Cardiac fibroblast (primary cell): ENCODE measurements around the gene FRG1.
"Not testable (repeated sequence)": the region's sequence is repeated elsewhere in the genome, so short reads cannot be mapped to it uniquely, and the experiment has no call there.

ENCODE experiments used
- DNase-seq, 2 donors: peaks; one replicate each; pipeline versions ENCODE4 v3.0.0 to v3.0.0-alpha.2; 2010; ENCODE audit warnings: low read depth in 2 of 2
- H3K4me3 ChIP-seq, 2 donors: replicated peaks in 1 of 2; 1 replicate in 1 of 2; 2 replicates in 1 of 2; pipeline ENCODE4 v1.5.1; 2011; ENCODE audit warnings: low read depth in 2 of 2, low read length in 2 of 2, mild to moderate bottlenecking in 2 of 2, moderate library complexity in 1 of 2
- TF ChIP-seq, protein P1 (sequence below): IDR thresholded peaks from one replicate; pipeline ENCODE4 v1.5.1; 2011; ENCODE audit warnings: low read depth, mild to moderate bottlenecking, low read length, inconsistent platforms

FRG1 gene

DNA sequence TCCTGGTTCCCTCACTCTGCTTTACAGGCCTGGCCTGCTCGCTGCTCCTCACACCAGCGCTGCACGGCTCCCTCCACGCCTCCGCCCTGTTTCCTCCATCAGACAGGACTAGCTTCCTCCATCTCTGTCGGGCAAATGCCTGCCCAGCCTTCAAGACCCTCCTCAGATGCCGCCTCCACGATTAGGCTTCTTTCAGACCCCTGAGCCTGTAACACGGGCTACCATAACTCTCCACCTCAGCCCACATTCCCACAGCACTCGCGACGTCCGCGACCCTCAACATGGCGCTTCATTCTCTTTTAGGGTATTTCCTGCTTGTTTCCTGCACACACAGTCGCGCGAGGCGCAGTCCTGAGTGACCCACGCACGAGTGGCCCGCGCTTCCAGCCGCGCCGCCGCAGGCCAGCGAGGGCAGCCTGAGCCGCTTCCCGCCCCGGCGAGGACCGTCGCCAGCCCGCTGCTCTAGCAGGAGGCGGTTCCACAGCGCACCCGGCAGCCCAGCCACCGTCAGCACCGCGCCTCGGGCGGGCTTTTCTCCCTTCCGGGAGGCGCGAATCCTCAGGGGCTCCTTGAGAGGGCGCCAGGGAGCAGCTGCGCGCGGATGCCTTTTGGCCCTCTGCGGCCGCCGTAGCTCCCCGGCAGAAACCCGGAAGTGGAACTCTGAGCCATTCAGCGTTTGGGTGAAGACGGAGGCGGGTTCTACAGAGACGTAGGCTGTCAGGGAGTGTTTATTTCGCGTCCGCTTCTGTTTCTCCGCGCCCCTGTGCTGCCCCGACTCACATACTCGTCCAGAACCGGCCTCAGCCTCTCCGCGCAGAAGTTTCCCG is at the start of gene FRG1:
TSS of gene FRG1 (plus strand) at position 695 of the 827 bp plus-strand sequence. CDS start 138 bp downstream, outside the sequence.
- H3K4me3 ChIP-seq, result peak within 1 kb of the TSS; percentile 78 to 92
- DNase-seq, result peak; percentile 95 to 97
- TF ChIP-seq, protein P1, sequence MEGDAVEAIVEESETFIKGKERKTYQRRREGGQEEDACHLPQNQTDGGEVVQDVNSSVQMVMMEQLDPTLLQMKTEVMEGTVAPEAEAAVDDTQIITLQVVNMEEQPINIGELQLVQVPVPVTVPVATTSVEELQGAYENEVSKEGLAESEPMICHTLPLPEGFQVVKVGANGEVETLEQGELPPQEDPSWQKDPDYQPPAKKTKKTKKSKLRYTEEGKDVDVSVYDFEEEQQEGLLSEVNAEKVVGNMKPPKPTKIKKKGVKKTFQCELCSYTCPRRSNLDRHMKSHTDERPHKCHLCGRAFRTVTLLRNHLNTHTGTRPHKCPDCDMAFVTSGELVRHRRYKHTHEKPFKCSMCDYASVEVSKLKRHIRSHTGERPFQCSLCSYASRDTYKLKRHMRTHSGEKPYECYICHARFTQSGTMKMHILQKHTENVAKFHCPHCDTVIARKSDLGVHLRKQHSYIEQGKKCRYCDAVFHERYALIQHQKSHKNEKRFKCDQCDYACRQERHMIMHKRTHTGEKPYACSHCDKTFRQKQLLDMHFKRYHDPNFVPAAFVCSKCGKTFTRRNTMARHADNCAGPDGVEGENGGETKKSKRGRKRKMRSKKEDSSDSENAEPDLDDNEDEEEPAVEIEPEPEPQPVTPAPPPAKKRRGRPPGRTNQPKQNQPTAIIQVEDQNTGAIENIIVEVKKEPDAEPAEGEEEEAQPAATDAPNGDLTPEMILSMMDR, result peak; percentile 94

DNA sequence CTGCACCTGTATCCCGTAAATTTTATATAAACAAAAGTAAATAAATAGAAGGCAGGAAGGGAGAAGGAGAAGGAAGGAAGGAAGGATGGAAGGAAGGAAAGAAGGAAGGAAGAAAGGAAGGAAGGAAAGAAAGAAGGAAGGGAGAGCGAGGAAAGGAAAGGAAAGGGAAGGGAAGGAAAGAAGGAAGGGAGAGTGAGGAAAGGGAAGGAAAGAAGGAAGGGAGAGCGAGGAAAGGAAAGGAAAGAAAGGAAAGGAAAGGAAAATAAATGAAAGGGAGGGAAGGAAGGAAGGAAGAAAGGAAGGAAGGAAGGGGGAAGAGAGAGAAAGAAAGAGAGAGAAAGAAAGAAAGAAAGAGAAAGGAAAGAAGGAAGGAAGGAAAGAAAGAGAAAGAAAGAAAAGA is 43.0 kb upstream of the FRG1 start:
- TF ChIP-seq, protein P1, result no peak
- DNase-seq, result no peak
- H3K4me3 ChIP-seq, result no peak overlapping the region

DNA sequence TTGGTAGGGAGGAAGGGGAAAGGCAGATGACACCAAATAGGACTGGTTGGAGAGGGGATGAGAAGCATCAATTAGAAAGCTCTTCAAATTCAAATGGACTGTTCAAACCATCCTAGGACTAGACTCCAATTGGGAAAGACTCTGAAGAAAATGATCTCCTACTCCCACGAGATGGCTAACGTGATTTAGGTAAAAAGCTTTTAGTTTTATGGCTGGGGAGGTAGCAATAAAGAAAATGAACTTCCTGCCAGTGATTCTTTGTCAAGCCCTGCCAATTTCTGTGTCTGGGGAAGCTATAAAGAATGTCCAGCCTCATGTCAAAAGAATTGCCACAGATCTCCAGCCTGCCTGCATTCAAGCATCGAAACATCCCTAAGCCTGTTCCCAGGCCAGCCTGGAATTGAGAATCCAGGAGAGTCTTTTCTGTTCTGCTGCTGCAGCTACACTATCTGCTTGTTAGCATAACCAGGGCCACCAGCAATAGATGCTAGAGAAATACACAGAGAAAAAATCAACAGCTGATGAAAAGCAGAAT is 41.1 kb upstream of the FRG1 start:
- DNase-seq, H3K4me3 ChIP-seq: not testable (repeated sequence)

DNA sequence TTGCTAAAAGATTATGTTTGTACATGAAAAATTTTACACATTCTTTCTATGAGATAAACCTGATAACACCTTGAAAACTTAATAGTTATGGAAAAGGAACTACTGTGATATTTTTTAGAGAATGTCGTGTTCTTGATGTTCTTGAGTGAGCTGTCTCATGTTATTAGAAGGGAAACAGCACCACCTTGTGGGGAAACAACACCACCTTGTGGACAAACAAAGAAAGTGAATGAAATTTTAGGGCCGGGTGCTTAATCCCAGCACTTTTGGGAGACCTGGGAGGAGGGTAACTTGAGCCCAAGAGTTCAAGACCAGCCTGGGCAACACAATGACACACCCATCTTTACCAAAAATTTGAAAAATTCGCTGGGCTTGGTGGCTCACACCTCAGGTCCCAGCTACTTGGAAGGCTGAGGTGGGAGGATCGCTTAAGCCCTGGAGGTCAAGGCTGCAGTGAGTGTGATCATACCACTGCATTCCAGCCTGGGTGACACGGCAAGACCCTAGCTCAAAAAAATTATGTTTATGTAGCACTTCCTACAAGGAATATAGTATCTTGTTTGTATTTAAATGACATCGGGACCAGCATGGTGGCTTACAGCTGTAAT is 36.1 kb upstream of the FRG1 start:
- peak; percentile 77 to 86 for DNase-seq
- H3K4me3 ChIP-seq, result not testable (repeated sequence)
- TF ChIP-seq, protein P1, result peak; percentile 58

DNA sequence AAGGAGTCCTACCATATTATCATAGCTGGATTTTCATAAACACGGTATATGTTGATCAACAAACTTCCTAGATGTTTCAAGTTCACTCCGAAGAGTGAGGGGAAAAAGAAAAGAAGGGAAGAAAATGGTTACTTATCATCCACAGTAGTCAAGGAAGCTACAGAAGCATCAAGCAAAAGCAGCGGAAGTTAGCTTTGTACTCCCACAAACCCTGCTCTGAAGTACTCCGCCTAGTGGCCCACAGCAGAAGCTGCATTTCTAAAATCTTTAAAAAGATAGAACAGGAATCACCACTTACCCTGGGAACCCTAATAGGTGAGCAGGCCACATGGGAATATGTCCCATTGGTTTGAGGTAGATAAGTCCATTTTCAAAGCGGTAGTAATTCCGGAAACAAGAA is 28.5 kb upstream of the FRG1 start:
- TF ChIP-seq, protein P1, result peak; percentile 46
- H3K4me3 ChIP-seq, result no peak overlapping the region

DNA sequence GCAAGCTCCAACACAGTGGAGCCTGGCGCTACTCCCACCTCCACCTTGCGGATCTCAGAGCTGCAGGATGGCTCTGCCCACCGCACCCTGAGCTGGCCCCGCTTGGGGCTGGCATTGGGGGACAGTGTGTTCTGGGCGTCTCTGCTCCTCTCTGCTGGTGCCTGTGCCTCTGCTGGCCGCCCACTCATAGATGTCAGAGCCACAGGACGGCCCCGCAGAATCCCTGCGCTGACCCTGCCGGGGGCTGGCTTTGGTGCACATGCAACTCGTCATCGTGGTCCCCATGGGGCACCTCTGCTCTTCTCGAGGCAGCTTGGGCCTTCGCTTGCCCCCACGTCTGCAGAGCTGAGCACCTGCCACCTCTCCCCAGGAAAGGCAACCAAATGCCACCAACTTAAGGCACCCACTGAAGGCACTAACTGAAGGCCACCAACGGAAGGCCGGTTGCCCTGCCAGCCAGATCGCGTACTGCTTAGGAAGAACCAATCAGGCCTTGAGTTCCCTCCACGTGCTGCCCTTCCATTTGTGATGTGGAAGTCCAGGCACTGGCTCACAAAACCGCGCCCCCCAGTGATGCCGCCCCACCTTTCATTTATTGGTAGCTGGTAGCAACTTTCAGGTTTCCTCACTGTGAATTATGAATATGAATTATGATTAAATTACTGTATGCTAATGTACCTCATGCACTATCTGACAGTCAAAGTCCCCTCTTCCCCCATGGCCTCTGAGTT is 23.3 kb upstream of the FRG1 start:
- TF ChIP-seq, protein P1, result no peak
- DNase-seq, result no peak
- H3K4me3 ChIP-seq, result no peak overlapping the region

More for the DNA sequence above, 28.5 kb upstream of the FRG1 start:
- DNase-seq, result no peak
